ENCODE data around the gene ARL6IP1. TPM values are rescaled to one million over a fixed set of nuclear protein-coding genes. Genes with fewer than 3 reads are reported as not detected.
A peak's percentile ranks its signal among the peaks of the same experiment; 100 is the strongest.

The ARL6IP1 gene
- polyA plus RNA-seq, 3 donors = 89.0 to 158 (median 142) TPM

DNA sequence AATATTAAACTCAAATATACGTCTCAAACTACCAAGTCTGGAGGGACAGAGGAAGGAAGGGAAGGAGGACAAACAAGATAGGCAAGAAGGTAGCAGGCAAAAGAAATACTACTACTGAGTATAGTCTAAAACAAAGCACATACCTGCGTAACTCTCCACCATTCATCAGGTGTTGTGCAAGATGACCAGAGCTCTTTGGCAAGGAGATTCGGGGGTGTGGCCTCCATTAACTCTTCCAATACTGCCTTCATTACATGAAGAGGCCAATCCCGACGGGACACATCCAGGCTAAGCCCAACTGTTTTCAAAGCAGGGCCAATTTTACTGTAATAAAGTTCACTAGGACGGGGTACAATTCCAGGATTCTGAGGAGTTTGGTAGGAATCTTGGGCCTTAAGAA lies 38.2 kb upstream of the ARL6IP1 start:
- Mint-ChIP-seq H3K27ac (peak overlapping the region in 4 of 7 donors; percentile 34 to 60 (median 39)), H3K36me3 (peaks cover 86 to 100% of the 10 kb centered on the region in 2 donors), H3K27me3 (ENCODE audit: low read depth in 3 of 3) (peaks cover 0 to 2% (median 0%) of the 10 kb centered on the region in 3 donors), H3K4me3 (no peak overlapping the region), H3K4me1 (no peaks in the 10 kb centered on the region), H3K9me3 (peaks cover 0 to 11% (median 3%) of the 10 kb centered on the region in 7 donors)
- no peak for DNase-seq
- Histone ChIP-seq H3K27ac (ENCODE audit: low read depth in 1 of 2, low read length in 2 of 2) (no peak overlapping the region), H3K9ac (ENCODE audit: insufficient read depth, low read length, poor library complexity, severe bottlenecking) (no peak overlapping the region), H3K36me3 (replicated peaks in 1 of 2; ENCODE audit: control insufficient read depth in 1 of 2, insufficient read depth in 2 of 2, low read length in 2 of 2) (peaks cover 96 to 99% of the 10 kb centered on the region in 2 donors), H3K4me3 (replicated peaks in 1 of 3; ENCODE audit: low read depth in 2 of 3, low read length in 3 of 3) (no peak overlapping the region), H3K9me3 (replicated peaks in 1 of 2; ENCODE audit: control insufficient read depth in 1 of 2, insufficient read depth in 1 of 2, low read length in 2 of 2) (peaks cover 10 to 15% of the 10 kb centered on the region in 2 donors), H4K20me1 (ENCODE audit: insufficient read depth, low read length) (peaks cover 10% of the 10 kb centered on the region), H2AFZ (ENCODE audit: insufficient read depth, low read depth, low read length, poor library complexity, severe bottlenecking) (no peak overlapping the region), H3K79me2 (ENCODE audit: insufficient read depth, low read length) (no peaks in the 10 kb centered on the region), H3K4me1 (ENCODE audit: control insufficient read depth in 1 of 2, insufficient read depth in 2 of 2, low read length in 2 of 2) (no peaks in the 10 kb centered on the region), H3K4me2 (replicated peaks; ENCODE audit: extremely low read depth, low read length, poor library complexity, severe bottlenecking) (no peak overlapping the region), H3K27me3 (ENCODE audit: control insufficient read depth in 2 of 2, insufficient read depth in 2 of 2, low read length in 2 of 2) (no peaks in the 10 kb centered on the region)
- WGBS (ENCODE audit: insufficient coverage) = 100% methylated on average over 1 of the region's 6 CpGs
- TF ChIP-seq, protein P1, sequence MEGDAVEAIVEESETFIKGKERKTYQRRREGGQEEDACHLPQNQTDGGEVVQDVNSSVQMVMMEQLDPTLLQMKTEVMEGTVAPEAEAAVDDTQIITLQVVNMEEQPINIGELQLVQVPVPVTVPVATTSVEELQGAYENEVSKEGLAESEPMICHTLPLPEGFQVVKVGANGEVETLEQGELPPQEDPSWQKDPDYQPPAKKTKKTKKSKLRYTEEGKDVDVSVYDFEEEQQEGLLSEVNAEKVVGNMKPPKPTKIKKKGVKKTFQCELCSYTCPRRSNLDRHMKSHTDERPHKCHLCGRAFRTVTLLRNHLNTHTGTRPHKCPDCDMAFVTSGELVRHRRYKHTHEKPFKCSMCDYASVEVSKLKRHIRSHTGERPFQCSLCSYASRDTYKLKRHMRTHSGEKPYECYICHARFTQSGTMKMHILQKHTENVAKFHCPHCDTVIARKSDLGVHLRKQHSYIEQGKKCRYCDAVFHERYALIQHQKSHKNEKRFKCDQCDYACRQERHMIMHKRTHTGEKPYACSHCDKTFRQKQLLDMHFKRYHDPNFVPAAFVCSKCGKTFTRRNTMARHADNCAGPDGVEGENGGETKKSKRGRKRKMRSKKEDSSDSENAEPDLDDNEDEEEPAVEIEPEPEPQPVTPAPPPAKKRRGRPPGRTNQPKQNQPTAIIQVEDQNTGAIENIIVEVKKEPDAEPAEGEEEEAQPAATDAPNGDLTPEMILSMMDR (IDR thresholded peaks at IDR 0.05) = no peak
- intact Hi-C loops (cut with micrococcal nuclease) = no loop called here

DNA sequence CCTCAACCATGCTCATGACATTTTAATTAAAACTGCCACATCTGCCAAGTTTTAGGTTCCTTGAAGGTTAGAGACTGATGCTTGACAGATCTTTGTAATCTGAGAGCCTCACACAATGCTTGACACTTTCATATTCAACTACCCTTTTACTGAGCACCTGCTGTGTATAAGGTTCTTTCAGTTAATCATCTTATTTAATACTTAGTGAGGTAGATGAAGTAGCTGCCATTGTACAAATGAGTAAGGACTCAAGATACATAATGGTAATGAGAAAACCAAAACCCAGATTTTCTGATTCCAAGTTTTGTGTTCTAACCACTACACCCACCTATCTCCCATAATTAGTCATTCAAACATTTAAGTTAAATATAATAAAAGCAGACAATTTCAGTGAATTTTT lies 35.4 kb upstream of the ARL6IP1 start:
- H3K79me2 ChIP-seq (ENCODE audit: insufficient read depth, low read length) = no peaks in the 10 kb centered on the region
- H3K9me3 ChIP-seq (replicated peaks in 1 of 2; ENCODE audit: control insufficient read depth in 1 of 2, insufficient read depth in 1 of 2, low read length in 2 of 2) = peaks cover 10 to 15% of the 10 kb centered on the region in 2 donors
- no peaks in the 10 kb centered on the region for H3K27me3 Mint-ChIP-seq (ENCODE audit: low read depth in 3 of 3)
- peaks cover 84 to 91% of the 10 kb centered on the region in 2 donors for H3K36me3 Mint-ChIP-seq
- H3K4me1 ChIP-seq (ENCODE audit: control insufficient read depth in 1 of 2, insufficient read depth in 2 of 2, low read length in 2 of 2) = no peaks in the 10 kb centered on the region
- H3K27me3 ChIP-seq (ENCODE audit: control insufficient read depth in 2 of 2, insufficient read depth in 2 of 2, low read length in 2 of 2) = no peaks in the 10 kb centered on the region
- H3K4me2 ChIP-seq (replicated peaks; ENCODE audit: extremely low read depth, low read length, poor library complexity, severe bottlenecking) = no peak overlapping the region
- peaks cover 14% of the 10 kb centered on the region for H4K20me1 ChIP-seq (ENCODE audit: insufficient read depth, low read length)
- no peak overlapping the region for H3K27ac ChIP-seq (ENCODE audit: low read depth in 1 of 2, low read length in 2 of 2)
- intact Hi-C loops (cut with micrococcal nuclease) = no loop called here
- no peak overlapping the region for H2AFZ ChIP-seq (ENCODE audit: insufficient read depth, low read depth, low read length, poor library complexity, severe bottlenecking)
- no peak overlapping the region for H3K4me3 ChIP-seq (replicated peaks in 1 of 3; ENCODE audit: low read depth in 2 of 3, low read length in 3 of 3)
- H3K4me1 Mint-ChIP-seq = no peaks in the 10 kb centered on the region
- TF ChIP-seq, protein P1 (IDR thresholded peaks at IDR 0.05) = no peak
- no peak overlapping the region for H3K9ac ChIP-seq (ENCODE audit: insufficient read depth, low read length, poor library complexity, severe bottlenecking)
- H3K9me3 Mint-ChIP-seq = peaks cover 0 to 11% (median 3%) of the 10 kb centered on the region in 7 donors
- no peak for DNase-seq
- H3K36me3 ChIP-seq (replicated peaks in 1 of 2; ENCODE audit: control insufficient read depth in 1 of 2, insufficient read depth in 2 of 2, low read length in 2 of 2) = peaks cover 99% of the 10 kb centered on the region in 2 donors
- no peak overlapping the region for H3K4me3 Mint-ChIP-seq
- no peak overlapping the region for H3K27ac Mint-ChIP-seq
